ENCODE results near the gene RFT1.

Gene RFT1

GRCh38 chr3:53040351-53040820 lies 89.8 kb downstream of the RFT1 start:
- DNase-seq (ENCODE audit: low read depth): no peak
- H3K4me3 ChIP-seq (ENCODE audit: low read depth, low read length): no peak overlapping the region
- no peak for TF ChIP-seq CTCF (IDR thresholded peaks at IDR 0.05; ENCODE audit: control insufficient read depth, extremely low read depth, insufficient read depth)

GRCh38 chr3:53039376-53039752 lies 90.9 kb downstream of the RFT1 start:
- TF ChIP-seq CTCF (IDR thresholded peaks at IDR 0.05; ENCODE audit: control insufficient read depth, extremely low read depth, insufficient read depth): no peak
- DNase-seq (ENCODE audit: low read depth): no peak
- no peak overlapping the region for H3K4me3 ChIP-seq (ENCODE audit: low read depth, low read length)

- H3K4me3 ChIP-seq (ENCODE audit: low read depth, low read length): no peak overlapping the region
- TF ChIP-seq CTCF (IDR thresholded peaks at IDR 0.05; ENCODE audit: control insufficient read depth, extremely low read depth, insufficient read depth): no peak
- DNase-seq (ENCODE audit: low read depth): no peak
These were observed 91.4 kb downstream of the RFT1 start for GRCh38 chr3:53038679-53039375.

Data from LNCaP clone FGC (cell line).